ENCODE measurements around the gene TNIP2.

DNA sequence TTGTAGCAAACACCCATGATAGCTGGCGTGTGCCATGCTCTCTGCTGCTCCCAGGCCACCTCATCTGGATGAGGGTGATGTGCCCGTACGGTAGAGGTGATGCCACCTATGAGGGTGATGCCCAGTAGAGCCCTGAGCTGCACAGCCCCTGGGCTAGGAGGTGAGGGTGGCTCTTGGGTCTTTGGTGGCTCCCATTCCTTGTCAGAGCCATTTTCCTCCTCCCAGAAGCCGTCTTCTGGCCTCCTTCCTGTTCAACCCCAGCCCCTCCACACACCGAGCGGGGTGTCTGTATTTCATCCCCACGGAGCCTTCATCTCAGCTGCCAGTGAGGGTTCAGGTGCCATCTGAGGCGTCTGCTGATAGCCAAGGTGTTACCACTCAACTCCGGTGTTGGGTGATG is 12.0 kb upstream of the TNIP2 start:
- TF ChIP-seq, protein P1, sequence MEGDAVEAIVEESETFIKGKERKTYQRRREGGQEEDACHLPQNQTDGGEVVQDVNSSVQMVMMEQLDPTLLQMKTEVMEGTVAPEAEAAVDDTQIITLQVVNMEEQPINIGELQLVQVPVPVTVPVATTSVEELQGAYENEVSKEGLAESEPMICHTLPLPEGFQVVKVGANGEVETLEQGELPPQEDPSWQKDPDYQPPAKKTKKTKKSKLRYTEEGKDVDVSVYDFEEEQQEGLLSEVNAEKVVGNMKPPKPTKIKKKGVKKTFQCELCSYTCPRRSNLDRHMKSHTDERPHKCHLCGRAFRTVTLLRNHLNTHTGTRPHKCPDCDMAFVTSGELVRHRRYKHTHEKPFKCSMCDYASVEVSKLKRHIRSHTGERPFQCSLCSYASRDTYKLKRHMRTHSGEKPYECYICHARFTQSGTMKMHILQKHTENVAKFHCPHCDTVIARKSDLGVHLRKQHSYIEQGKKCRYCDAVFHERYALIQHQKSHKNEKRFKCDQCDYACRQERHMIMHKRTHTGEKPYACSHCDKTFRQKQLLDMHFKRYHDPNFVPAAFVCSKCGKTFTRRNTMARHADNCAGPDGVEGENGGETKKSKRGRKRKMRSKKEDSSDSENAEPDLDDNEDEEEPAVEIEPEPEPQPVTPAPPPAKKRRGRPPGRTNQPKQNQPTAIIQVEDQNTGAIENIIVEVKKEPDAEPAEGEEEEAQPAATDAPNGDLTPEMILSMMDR (tag by site-specific recombination; IDR thresholded peaks at IDR 0.05): no peak
- TF ChIP-seq HOXA7 (CRISPR knock-in tag; IDR thresholded peaks at IDR 0.05; ENCODE audit: borderline replicate concordance) (no peak), ZNF843 (tag by site-specific recombination; IDR thresholded peaks at IDR 0.05) (no peak), ZNF114 (tag by site-specific recombination; IDR thresholded peaks at IDR 0.05) (no peak), ZNF26 (tag by site-specific recombination; IDR thresholded peaks at IDR 0.05) (no peak), REPIN1 (tag by site-specific recombination; IDR thresholded peaks at IDR 0.05; ENCODE audit: low read depth) (no peak), ZNF747 (tag by site-specific recombination; IDR thresholded peaks at IDR 0.05) (no peak), BCL6B (tag by site-specific recombination; IDR thresholded peaks at IDR 0.05) (no peak), ZNF24 (tag by site-specific recombination; IDR thresholded peaks at IDR 0.05) (no peak)
- TF ChIP-seq, protein P2, sequence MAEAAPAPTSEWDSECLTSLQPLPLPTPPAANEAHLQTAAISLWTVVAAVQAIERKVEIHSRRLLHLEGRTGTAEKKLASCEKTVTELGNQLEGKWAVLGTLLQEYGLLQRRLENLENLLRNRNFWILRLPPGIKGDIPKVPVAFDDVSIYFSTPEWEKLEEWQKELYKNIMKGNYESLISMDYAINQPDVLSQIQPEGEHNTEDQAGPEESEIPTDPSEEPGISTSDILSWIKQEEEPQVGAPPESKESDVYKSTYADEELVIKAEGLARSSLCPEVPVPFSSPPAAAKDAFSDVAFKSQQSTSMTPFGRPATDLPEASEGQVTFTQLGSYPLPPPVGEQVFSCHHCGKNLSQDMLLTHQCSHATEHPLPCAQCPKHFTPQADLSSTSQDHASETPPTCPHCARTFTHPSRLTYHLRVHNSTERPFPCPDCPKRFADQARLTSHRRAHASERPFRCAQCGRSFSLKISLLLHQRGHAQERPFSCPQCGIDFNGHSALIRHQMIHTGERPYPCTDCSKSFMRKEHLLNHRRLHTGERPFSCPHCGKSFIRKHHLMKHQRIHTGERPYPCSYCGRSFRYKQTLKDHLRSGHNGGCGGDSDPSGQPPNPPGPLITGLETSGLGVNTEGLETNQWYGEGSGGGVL (tag by site-specific recombination; IDR thresholded peaks at IDR 0.05): no peak
- TF ChIP-seq, protein P3, sequence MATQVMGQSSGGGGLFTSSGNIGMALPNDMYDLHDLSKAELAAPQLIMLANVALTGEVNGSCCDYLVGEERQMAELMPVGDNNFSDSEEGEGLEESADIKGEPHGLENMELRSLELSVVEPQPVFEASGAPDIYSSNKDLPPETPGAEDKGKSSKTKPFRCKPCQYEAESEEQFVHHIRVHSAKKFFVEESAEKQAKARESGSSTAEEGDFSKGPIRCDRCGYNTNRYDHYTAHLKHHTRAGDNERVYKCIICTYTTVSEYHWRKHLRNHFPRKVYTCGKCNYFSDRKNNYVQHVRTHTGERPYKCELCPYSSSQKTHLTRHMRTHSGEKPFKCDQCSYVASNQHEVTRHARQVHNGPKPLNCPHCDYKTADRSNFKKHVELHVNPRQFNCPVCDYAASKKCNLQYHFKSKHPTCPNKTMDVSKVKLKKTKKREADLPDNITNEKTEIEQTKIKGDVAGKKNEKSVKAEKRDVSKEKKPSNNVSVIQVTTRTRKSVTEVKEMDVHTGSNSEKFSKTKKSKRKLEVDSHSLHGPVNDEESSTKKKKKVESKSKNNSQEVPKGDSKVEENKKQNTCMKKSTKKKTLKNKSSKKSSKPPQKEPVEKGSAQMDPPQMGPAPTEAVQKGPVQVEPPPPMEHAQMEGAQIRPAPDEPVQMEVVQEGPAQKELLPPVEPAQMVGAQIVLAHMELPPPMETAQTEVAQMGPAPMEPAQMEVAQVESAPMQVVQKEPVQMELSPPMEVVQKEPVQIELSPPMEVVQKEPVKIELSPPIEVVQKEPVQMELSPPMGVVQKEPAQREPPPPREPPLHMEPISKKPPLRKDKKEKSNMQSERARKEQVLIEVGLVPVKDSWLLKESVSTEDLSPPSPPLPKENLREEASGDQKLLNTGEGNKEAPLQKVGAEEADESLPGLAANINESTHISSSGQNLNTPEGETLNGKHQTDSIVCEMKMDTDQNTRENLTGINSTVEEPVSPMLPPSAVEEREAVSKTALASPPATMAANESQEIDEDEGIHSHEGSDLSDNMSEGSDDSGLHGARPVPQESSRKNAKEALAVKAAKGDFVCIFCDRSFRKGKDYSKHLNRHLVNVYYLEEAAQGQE (tag by site-specific recombination; IDR thresholded peaks at IDR 0.05): no peak
- TF ChIP-seq, protein P4, sequence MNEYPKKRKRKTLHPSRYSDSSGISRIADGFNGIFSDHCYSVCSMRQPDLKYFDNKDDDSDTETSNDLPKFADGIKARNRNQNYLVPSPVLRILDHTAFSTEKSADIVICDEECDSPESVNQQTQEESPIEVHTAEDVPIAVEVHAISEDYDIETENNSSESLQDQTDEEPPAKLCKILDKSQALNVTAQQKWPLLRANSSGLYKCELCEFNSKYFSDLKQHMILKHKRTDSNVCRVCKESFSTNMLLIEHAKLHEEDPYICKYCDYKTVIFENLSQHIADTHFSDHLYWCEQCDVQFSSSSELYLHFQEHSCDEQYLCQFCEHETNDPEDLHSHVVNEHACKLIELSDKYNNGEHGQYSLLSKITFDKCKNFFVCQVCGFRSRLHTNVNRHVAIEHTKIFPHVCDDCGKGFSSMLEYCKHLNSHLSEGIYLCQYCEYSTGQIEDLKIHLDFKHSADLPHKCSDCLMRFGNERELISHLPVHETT (tag by site-specific recombination; IDR thresholded peaks at IDR 0.05): no peak
